Activated naive CD4-positive, alpha-beta T cell treated with anti-CD3 and anti-CD28 coated beads, Interleukin-2, amount 50 U/mL, for 72 hours (primary cell): ENCODE data around the gene BCAS3. TPM values are rescaled to one million over a fixed set of nuclear protein-coding genes. Genes with fewer than 3 reads are reported as not detected.

Source experiments
- ATAC-seq, 2 donors: fragments of 150-1000 bp; cut with Tn5 transposase; 2 replicates each; pipeline ENCODE4 v1.10.0; 2021; ENCODE audit warnings: mild to moderate bottlenecking in 2 of 2, moderate library complexity in 2 of 2
- DNase-seq, 2 donors: peaks; one replicate each; pipeline ENCODE4 v3.0.0; 2021 to 2022; ENCODE audit warnings: low spot score in 2 of 2
- H3K27ac Mint-ChIP-seq, 2 donors: one replicate each; pipeline ENCODE4 v1.8.0; 2022; ENCODE audit warnings: mild to moderate bottlenecking in 2 of 2, mixed read lengths in 2 of 2
- H3K36me3 Mint-ChIP-seq, 2 donors: one replicate each; pipeline ENCODE4 v1.8.0; 2022; ENCODE audit warnings: mixed read lengths in 2 of 2
- H3K9me3 Mint-ChIP-seq, 2 donors: one replicate each; pipeline ENCODE4 v1.8.0; 2022; ENCODE audit warnings: mixed read lengths in 2 of 2
- total RNA-seq, 2 donors: library from RNA; stranded (reverse); gene quantifications; one replicate each; pipeline ENCODE4 v1.2.3, GENCODE V29; 2022

The BCAS3 gene
- total RNA-seq, 2 donors from 2014 or later = 10.5 to 24.4 TPM

DNA sequence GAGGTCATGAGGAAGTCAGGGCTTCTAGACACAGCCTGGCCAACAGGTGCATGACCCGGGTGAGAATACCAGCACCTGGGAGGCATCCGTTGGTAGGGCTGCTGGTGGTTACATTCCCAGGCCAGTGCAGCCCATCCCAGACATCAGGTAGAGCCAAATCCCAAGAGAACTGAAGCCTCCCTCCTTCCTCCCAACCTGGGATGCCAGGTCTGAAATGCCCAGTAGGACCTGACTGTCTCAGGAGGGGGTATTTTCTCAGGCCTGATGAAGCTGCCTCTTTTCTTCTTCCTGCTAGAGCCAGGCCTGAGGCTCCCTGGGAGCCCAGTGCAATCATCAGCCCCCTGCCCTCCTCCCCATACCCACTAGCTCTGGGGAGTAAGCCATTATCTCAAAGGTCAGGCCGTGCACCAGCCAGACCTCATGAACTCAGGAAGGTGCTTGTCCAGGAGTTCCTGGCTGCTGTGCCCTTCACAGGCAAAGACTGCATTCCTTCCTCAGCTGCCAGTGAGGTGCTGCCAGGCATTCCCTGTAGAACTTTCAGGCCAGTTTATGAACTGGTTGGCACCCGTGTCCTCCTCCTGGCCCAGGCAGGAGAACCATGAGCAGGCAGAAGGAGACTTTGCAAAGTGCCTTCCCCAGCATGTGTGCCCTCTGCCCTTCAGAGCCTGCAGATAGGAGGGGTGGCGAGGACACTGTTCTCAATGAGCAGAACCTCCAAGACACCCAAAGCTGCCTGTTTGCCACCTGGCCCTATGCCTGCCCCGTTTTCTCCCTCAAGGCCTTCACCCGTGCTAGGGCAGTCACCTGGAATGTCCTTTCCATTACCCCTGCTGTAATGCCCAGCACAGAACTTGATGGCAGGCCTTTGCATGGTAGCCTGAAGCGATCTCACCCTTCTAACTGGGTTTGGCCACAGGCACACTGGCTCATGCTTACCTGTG is 729.6 kb downstream of the BCAS3 start:
- H3K9me3 Mint-ChIP-seq = no peaks in the 10 kb centered on the region
- DNase-seq (peak in 1 of 2 donors; percentile 30), ATAC-seq (no peak)
- no peak overlapping the region for H3K27ac Mint-ChIP-seq
- H3K36me3 Mint-ChIP-seq = peaks cover 0 to 5% of the 10 kb centered on the region in 2 donors

DNA sequence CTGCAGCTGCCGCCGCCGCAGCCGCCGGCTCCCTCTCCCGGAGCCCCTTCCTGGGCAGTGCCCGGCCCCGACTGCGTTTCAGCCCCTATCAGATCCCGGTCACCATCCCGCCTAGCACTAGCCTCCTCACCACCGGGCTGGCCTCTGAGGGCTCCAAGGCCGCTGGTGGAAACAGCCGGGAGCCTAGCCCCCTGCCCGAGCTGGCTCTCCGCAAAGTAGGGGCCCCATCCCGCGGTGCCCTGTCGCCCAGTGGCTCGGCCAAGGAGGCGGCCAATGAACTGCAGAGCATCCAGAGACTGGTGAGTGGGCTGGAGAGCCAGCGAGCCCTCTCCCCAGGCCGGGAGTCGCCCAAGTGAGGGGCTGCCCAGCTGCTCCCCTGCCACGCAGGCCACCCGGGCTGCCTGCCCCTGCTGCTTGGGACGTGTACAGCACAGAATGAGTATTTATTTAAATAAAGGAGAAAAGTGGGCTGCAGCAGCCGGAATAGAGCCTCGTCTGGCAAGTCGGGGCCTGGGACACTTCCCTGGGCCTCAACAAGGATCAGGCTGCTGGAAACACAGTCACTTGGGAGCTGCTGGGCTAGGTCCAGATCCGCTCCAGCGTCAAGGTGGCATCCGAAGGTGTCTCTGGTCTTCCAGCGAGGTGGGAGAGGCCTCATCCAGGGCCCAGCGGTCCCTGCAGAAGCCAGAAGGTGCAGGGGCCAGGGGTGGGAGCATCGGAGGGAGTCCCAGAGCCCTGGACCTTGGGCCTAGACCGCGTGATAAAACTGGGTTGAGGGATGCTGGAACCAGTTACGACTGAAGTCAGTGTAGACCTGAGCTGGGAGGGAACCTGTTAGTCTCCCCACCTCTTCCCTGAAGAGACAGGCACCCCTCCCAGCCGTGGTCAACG is 730.7 kb downstream of the BCAS3 start:
- H3K9me3 Mint-ChIP-seq = no peaks in the 10 kb centered on the region
- DNase-seq (peak in 1 of 2 donors; percentile 54), ATAC-seq (no peak)
- H3K27ac Mint-ChIP-seq = peak overlapping the region in 1 of 2 donors; percentile 50
- no peaks in the 10 kb centered on the region for H3K36me3 Mint-ChIP-seq

DNA sequence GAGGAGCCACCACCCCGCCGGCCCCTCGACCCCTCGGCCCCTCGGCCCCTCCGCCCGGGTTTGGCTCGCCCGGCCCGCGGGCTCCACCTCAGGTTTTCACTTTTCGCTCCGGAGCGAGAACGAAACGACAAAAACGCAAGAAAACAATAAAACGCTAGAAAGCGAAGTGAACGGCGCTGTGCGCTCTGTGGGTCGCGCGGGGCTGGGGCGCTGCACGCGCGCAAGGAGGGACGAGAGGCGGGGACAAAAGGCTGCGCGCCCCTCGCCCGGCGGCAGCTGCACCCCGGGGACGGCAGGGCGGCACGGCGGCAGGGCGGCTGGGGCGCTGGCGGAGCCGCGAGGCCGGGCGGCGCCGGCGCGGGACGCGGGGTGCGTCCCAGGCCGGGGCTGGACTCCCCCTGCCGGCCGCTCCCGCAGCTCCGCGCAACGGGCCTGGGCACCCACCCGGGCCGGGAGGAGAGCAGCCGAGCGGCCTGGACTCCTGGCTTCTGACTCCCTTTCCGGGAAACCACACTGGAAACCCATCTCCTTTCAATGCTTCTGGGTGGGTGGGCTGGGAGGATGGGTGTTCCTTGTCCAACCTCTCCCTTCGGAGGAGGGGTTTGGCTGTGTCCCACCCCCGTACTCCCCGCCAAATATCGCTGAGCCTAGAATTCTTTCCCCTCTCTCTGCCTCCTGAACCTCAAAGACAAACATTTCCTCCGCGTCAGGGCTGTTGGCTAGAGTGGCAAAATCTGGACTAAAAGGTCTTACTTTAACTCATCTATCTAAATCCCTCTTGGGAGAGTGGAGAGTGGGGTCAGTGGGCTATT is 731.9 kb downstream of the BCAS3 start:
- Mint-ChIP-seq H3K36me3 (no peaks in the 10 kb centered on the region), H3K9me3 (no peaks in the 10 kb centered on the region), H3K27ac (no peak overlapping the region)
- peak; percentile 25 to 40 for ATAC-seq
- peak; percentile 56 to 61 for DNase-seq

DNA sequence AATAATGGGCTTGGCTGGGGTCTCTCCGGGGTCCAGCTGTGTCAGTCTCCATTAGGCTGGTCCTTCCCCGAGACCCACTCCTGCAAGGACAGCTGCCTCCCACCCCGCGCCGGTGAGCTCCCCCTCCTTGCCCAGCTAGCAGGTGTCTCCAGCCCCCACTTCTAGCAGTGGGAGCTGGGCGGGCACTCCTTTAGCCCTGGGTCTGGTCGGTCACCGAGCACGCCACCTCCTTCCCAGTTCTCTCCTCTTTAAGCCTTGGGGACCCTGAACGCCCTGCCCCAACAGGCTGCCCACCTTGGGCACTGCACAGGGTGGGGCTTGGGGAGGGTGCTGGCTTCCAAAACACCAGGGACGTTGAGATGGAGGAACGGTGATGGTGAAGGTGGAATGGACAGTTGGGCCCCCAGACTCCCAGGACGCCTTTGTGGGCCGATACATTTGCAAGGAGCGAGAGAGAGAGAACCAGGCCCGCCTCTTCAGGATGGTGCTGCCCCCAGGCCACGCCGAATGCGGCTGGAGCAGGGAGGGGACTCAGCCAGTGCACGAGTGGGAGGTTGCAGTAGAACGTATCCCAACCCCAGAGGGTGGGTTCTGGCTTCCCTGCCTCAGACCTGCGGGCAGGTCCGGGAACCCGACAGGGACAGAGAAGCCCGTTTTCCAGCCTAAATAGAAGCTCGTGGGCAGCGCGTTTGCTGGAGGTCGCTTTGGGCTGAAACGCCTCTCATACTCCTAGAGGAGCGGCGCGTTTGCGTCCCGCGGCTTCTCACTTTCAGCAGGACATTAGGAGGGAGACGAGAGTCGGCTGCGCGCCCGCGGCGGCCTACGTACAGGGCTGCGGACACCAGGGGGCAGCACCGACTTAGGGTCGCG is 732.7 kb downstream of the BCAS3 start:
- Mint-ChIP-seq H3K9me3 (no peaks in the 10 kb centered on the region), H3K27ac (no peak overlapping the region), H3K36me3 (no peaks in the 10 kb centered on the region)
- DNase-seq (peak; percentile 65 to 84), ATAC-seq (peak; percentile 52 to 69)

DNA sequence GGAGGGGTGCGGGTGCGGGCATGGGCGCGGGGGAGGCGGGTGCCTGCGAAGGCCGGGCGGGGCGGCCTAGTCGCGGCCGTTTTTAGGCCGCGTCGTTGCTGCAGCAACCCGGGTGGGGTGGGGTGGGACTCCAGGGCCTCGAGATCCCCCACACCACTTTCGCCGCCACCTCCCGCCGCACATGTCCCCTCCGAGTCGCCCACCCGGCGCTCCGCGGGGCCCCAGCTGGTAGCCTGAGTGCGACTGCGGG is 733.3 kb downstream of the BCAS3 start:
- Mint-ChIP-seq H3K27ac (no peak overlapping the region), H3K36me3 (no peaks in the 10 kb centered on the region), H3K9me3 (no peaks in the 10 kb centered on the region)
- ATAC-seq (no peak), DNase-seq (no peak)

DNA sequence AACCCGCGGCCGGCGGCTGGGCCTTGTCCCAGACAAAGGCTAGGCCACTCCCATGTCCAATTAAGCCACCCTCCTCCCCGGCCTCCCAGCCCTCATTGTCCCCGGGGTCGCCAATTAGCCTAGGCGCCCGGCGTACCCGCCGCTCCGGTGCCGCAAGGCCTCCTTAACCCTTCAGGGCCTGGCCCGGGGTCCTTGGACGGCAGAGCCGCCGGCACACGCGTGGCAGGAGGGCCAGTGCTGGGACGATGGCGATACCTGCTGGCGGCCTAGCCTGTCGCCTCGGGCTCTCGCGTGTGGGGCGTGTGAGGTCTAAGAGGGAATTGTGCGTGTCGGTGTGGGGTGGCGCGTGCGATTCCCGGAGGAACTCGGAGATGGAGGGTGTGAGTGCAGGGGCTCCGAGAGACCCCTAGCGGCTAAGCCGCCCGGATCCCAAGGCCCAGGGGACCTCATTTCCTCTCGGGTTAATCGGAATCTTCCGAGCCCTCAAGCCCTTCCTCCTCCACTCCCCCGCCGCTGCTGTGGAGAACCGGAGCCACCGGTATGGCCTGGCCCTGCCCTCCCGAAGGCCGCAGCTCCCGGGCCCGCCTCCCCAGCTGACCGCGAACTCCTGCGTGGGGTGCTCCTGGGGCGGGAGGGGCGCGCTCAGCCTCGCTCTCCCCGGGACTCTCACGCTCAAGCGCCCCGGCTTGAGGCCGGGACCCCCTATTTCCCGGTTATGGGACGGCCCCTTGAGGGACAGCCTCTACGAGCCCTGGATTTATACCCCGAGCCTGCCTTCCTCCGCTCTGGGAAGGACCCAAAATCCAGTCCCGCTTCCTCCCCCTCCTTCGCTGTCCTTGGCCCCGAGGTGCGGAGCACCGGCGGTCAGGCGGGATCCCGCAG is 733.9 kb downstream of the BCAS3 start:
- Mint-ChIP-seq H3K36me3 (no peaks in the 10 kb centered on the region), H3K27ac (no peak overlapping the region), H3K9me3 (no peaks in the 10 kb centered on the region)
- DNase-seq (peak in 1 of 2 donors; percentile 66), ATAC-seq (peak; percentile 10 to 43)

DNA sequence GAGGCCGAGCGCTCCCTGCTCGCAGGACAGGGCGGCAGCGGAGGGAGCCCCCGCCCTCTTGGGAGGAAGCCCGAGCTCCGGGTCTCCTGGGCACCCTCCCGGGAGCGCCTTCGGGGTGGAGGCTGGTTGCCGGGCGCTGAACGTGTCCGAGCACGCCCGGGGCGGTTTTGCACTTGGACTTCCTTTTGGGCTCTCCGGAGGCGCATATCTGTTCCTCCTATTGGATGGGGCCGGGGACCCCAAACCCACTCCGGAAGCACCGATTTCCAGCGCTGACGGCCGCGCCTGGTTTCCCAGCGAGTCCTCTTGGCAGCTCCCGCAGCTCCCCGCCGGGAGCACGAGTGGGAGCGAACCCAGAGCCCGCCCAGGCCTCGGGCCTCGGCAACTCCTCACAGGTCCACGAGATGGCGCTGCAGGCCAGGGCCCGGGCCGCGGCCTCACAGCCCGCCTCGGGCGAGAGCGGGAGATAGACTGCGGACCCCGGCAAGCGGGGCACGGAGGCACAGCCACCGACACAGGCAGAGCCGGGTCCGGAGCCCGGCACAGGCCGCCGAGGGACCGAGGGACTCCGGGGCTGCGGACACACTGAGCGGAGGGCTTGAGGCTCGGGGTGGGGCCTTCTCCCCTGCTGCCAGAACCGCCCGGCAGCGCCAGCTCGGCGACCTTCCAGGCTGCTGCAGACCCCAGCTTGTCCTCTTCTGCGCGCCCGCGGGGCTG is 734.6 kb downstream of the BCAS3 start:
- H3K9me3 Mint-ChIP-seq = no peaks in the 10 kb centered on the region
- H3K36me3 Mint-ChIP-seq = no peaks in the 10 kb centered on the region
- DNase-seq = peak; percentile 84
- no peak overlapping the region for H3K27ac Mint-ChIP-seq
- ATAC-seq = peak; percentile 76

DNA sequence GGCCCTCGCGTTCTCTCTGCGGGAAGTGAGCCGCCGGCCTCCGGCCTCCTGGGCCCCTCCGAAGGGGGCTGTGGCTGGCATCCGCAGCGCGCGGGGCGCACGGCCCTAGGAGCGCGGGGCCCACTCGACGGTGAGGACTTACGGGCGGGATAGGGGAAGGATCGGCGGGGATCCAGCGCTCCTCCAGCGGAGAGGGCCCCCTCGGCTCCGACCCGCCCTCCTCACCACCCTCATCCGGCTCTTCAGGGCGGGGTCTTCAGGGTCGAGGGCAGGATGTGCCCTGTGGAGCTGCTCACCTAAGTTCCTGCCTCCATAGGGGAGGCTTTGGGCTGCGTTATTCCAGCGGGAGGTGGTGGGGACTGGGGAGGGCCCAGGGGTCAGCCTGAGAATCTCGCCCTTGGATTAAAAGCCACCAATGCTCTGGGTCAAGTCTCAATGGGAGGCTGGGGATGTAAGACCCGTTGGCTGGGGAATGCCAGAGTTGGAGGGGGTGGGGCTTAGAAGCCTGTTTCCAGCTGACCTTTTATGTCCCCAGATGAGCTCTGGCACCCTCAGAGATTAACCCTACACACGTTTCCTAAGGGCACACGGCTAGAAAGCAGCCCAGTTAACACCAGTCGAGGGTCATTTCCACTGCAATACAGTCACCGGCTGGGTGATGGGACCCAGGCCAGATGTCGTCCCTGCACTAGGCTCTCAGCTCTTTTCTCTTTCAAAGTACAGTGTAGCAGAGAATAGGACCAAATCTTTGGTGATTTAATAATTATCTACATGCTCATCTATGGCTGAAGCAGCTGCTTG is 735.4 kb downstream of the BCAS3 start:
- no peaks in the 10 kb centered on the region for H3K9me3 Mint-ChIP-seq
- H3K27ac Mint-ChIP-seq = no peak overlapping the region
- peak; percentile 1 to 7 for ATAC-seq
- peak in 1 of 2 donors; percentile 44 for DNase-seq
- no peaks in the 10 kb centered on the region for H3K36me3 Mint-ChIP-seq

DNA sequence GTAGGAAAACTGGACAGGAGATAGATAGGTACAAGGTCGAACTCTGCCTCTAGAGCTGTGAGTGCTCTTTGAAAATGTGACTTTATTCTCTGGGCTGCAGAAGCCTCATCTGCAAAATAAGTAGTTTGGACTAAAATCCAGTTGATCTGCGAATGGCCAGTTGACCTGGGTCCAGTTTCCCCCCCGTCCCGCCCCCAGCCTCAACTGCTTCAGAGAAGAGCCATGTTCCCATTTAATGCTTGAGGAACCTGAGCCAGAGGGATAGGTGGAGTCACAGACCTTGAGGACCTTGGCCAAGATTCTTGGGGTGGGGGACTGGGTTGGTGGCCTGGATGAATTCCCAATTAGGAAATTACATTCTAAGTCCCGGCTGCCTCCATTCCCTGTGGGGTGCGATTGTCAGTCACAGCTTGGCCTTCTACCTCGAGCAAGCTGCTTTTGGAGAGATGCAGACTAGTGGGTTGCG is 736.0 kb downstream of the BCAS3 start:
- Mint-ChIP-seq H3K9me3 (no peaks in the 10 kb centered on the region), H3K27ac (no peak overlapping the region), H3K36me3 (no peaks in the 10 kb centered on the region)
- DNase-seq (no peak), ATAC-seq (no peak)

DNA sequence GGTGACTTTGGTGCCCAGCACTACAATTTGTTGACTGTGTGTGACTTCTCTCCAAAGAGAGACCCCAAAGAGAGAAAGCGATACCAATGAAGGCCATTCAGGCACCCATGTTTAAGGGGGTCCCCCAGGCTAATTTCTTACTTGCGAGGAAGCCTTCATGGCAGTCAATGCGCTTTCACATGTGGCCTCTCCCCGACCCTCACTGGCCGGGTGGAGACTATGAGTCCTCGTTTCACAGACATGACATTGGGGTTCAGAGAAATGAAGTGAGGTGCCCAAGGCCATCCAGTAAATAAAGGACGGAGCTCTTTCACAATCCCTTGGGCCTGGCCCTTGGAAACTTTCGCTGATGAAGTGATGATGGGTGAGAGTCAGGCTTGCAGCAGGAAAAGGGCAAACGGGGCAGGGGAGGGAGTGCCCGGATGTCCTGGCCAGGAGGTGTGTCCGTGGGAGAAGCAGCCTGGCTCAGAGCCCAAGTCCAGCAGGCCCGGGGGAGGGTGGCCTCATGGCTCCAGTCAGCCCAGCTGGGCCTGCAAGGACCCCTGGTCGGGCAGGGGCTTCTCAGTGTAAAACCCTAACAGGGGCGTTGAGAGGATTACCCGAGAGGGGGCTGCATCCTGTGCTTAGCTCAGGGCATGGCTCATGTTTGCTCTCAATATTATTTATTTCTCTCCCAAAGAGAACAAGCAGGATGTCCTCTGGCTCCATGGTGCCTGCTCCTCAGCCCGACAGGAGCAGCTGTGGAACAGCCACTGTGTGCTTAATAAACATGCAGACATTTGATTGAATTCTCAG is 736.7 kb downstream of the BCAS3 start:
- Mint-ChIP-seq H3K36me3 (no peaks in the 10 kb centered on the region), H3K9me3 (no peaks in the 10 kb centered on the region), H3K27ac (no peak overlapping the region)
- ATAC-seq = no peak
- peak in 1 of 2 donors; percentile 40 for DNase-seq

DNA sequence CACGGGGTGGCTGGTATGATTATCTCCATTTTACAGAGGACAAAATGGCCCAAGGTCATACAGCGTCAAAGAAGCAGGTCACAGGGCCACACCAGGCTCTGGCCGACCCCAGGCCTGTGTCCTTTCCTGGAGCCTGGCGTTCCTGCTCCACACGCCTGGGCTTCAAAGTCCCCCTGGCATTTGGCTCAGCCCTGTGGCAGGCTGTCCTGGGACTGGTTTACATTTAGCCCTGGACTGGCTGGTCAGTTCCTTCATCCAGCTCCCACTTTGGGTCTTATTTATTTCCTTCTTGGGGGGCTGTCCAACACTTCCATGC is 737.2 kb downstream of the BCAS3 start:
- no peak for DNase-seq
- Mint-ChIP-seq H3K36me3 (no peaks in the 10 kb centered on the region), H3K9me3 (no peaks in the 10 kb centered on the region), H3K27ac (no peak overlapping the region)
- ATAC-seq = no peak

DNA sequence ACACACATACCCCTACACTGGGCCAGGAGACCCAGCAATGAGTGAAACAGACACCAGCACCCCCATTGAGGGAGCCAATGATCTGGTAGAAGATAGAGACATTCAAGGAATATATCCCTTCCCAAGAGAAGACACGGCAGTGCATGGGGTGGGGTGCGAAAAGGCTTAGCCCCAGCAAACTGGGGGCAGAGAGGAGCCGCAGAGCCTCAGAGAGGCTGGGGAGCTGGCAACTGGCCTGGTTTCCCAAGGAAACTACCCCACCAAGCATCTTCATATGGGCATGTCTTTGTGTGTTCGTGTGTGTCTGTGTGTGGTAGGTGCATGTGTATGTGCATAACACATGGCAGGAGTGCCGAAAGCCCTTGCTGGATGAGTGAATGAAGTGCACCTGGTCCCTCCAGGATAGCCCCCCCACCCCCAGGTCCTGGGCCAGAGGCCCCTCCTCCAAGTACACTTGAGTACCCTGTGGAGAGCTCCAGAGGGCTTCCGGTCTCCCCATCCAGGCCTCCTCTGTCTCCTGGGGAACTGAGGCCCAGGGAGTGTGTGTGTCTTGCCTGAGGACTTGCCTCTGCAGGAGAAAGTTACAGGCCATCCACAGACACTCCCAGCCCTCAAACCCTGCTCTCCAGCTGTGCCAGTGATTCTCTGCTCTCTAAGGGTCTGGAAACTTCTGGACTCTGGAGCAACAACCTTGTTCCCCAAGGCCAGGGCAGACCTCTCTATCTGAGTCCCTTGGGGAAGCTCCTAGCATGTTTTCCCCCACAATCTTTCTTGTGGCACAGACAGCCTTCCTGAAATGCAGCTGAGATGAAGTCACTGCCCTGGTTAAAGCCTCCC is 737.9 kb downstream of the BCAS3 start:
- ATAC-seq = no peak
- peak in 1 of 2 donors; percentile 43 for DNase-seq

DNA sequence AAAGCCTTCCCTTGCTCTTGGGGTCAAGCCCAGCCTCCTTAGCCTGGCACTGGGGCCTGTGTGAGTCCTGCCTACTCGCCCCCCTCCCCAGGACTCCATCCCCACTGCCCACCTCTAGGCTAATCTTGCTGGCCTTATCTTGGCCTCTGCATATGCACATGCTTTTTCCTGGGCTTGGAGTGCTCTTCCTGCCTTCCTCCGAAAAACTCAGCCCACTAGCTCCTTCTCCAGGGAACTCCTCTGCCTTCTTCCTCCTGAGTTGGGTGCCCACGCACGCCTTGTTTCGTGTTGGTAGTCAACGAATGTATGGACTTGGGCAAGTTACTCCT is 738.5 kb downstream of the BCAS3 start:
- Mint-ChIP-seq H3K36me3 (no peaks in the 10 kb centered on the region), H3K9me3 (no peaks in the 10 kb centered on the region), H3K27ac (no peak overlapping the region)
- ATAC-seq (no peak), DNase-seq (no peak)

More for the DNA sequence above, 737.9 kb downstream of the BCAS3 start:
- no peaks in the 10 kb centered on the region for H3K9me3 Mint-ChIP-seq
- no peak overlapping the region for H3K27ac Mint-ChIP-seq
- no peaks in the 10 kb centered on the region for H3K36me3 Mint-ChIP-seq
